ENCODE data around the gene TMEM30A.

The TMEM30A gene

DNA sequence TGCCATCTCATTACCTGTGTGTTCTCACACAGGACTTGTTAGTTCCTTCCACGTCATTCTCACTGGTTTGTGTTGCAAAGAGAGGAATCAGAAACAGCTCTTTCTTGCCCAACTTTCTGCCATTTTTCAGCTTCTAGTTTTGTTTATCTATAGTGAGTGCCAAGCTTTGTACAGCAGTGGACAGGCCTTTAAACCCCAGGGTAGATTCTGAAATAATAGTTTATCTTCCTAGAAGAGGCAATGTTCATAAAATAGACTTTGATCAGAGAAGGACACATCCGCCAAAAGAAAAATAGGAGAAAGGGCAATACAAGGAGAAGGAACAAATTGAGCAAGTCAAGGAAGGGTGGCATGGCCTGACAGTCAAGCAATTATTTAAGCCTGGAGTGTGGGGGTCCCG, 17.7 kb upstream of the TMEM30A start:
- Histone ChIP-seq H3K4me2 (ENCODE audit: insufficient read depth, low read length) (no peak overlapping the region), H3K9me3 (ENCODE audit: insufficient read depth, low read length, severe bottlenecking) (no peaks in the 10 kb centered on the region), H2AFZ (ENCODE audit: low read depth, low read length) (no peak overlapping the region), H3K36me3 (ENCODE audit: insufficient read depth, low read length) (no peaks in the 10 kb centered on the region), H3K4me1 (ENCODE audit: insufficient read depth, low read length) (no peaks in the 10 kb centered on the region), H3K4me3 (ENCODE audit: low read depth in 1 of 2, low read length in 2 of 2) (no peak overlapping the region), H3K27me3 (ENCODE audit: insufficient read depth, low read length, poor library complexity) (no peaks in the 10 kb centered on the region), H3K79me2 (ENCODE audit: insufficient read depth, low read length) (no peaks in the 10 kb centered on the region), H4K20me1 (ENCODE audit: insufficient read depth, low read length) (no peaks in the 10 kb centered on the region), H3K27ac (ENCODE audit: low read length) (no peak overlapping the region), H3K9ac (ENCODE audit: low read depth, low read length) (no peak overlapping the region)
- DNase-seq (no peak), ATAC-seq (ENCODE audit: insufficient read depth, low read depth) (no peak)
- TF ChIP-seq EZH2 (IDR thresholded peaks at IDR 0.05; ENCODE audit: borderline replicate concordance, low read depth, low read length, severe bottlenecking) = no peak
- no peak for TF ChIP-seq CTCF (IDR thresholded peaks at IDR 0.05; ENCODE audit: borderline replicate concordance, extremely low read depth, low read length, poor library complexity, severe bottlenecking)

DNA sequence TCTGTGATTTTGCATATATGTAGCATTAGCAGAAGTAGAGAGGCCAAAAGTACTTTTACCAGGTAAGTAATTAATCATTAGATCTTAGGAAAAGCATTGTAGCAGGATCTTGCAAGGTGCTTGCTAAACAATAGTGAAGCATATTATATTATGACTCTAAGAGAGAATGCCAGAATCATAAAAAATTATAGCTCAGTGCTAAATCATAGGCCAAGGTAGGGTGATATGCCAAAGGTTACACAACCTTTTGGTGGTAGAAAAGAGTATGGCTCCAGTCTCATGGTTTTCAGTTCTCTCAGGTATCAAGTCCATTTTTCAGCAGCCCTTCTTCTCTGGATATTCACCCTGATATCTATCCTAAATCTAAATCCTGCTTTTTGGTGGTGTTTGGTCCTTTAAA, 16.9 kb upstream of the TMEM30A start:
- DNase-seq = no peak
- Histone ChIP-seq H3K4me2 (ENCODE audit: insufficient read depth, low read length) (no peak overlapping the region), H3K79me2 (ENCODE audit: insufficient read depth, low read length) (no peaks in the 10 kb centered on the region), H3K9ac (ENCODE audit: low read depth, low read length) (no peak overlapping the region), H3K9me3 (ENCODE audit: insufficient read depth, low read length, severe bottlenecking) (no peaks in the 10 kb centered on the region), H3K4me1 (ENCODE audit: insufficient read depth, low read length) (no peaks in the 10 kb centered on the region), H3K36me3 (ENCODE audit: insufficient read depth, low read length) (no peaks in the 10 kb centered on the region), H3K27me3 (ENCODE audit: insufficient read depth, low read length, poor library complexity) (no peaks in the 10 kb centered on the region), H3K27ac (ENCODE audit: low read length) (no peak overlapping the region), H4K20me1 (ENCODE audit: insufficient read depth, low read length) (no peaks in the 10 kb centered on the region), H2AFZ (ENCODE audit: low read depth, low read length) (no peak overlapping the region), H3K4me3 (ENCODE audit: low read depth in 1 of 2, low read length in 2 of 2) (no peak overlapping the region)
- no peak for ATAC-seq (ENCODE audit: insufficient read depth, low read depth)
- no peak for TF ChIP-seq CTCF (IDR thresholded peaks at IDR 0.05; ENCODE audit: borderline replicate concordance, extremely low read depth, low read length, poor library complexity, severe bottlenecking)
- TF ChIP-seq EZH2 (IDR thresholded peaks at IDR 0.05; ENCODE audit: borderline replicate concordance, low read depth, low read length, severe bottlenecking) = no peak

- Histone ChIP-seq H3K9me3 (ENCODE audit: insufficient read depth, low read length, severe bottlenecking) (no peaks in the 10 kb centered on the region), H3K79me2 (ENCODE audit: insufficient read depth, low read length) (no peaks in the 10 kb centered on the region), H3K4me1 (ENCODE audit: insufficient read depth, low read length) (no peaks in the 10 kb centered on the region), H4K20me1 (ENCODE audit: insufficient read depth, low read length) (no peaks in the 10 kb centered on the region), H3K27me3 (ENCODE audit: insufficient read depth, low read length, poor library complexity) (no peaks in the 10 kb centered on the region), H3K36me3 (ENCODE audit: insufficient read depth, low read length) (no peaks in the 10 kb centered on the region), H3K27ac (ENCODE audit: low read length) (no peak overlapping the region), H3K9ac (ENCODE audit: low read depth, low read length) (no peak overlapping the region), H2AFZ (ENCODE audit: low read depth, low read length) (no peak overlapping the region), H3K4me2 (ENCODE audit: insufficient read depth, low read length) (no peak overlapping the region), H3K4me3 (ENCODE audit: low read depth in 1 of 2, low read length in 2 of 2) (no peak overlapping the region)
- TF ChIP-seq EZH2 (IDR thresholded peaks at IDR 0.05; ENCODE audit: borderline replicate concordance, low read depth, low read length, severe bottlenecking) (no peak), CTCF (IDR thresholded peaks at IDR 0.05; ENCODE audit: borderline replicate concordance, extremely low read depth, low read length, poor library complexity, severe bottlenecking) (no peak)
- DNase-seq (no peak), ATAC-seq (ENCODE audit: insufficient read depth, low read depth) (no peak)
Measured at GRCh38 chr6:75301088-75301487, 16.5 kb upstream of the TMEM30A start.

DNA sequence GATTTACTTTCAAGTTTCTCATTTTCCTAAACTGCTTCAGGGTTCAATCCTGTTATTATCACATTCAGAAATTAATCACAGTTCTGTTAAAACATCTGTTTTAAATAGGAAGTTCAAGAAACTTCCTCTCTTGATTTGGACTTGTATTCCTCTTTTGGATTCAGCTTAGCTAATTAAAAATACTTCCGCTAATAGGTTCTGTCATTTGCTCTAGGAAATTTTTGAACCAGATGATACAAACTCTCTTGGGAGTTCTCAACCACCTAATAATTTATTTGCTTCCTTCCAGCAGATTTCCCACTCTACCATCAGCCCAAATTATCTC, 15.9 kb upstream of the TMEM30A start:
- Histone ChIP-seq H3K36me3 (ENCODE audit: insufficient read depth, low read length) (no peaks in the 10 kb centered on the region), H2AFZ (ENCODE audit: low read depth, low read length) (no peak overlapping the region), H3K9me3 (ENCODE audit: insufficient read depth, low read length, severe bottlenecking) (no peaks in the 10 kb centered on the region), H3K4me1 (ENCODE audit: insufficient read depth, low read length) (no peaks in the 10 kb centered on the region), H3K27me3 (ENCODE audit: insufficient read depth, low read length, poor library complexity) (no peaks in the 10 kb centered on the region), H3K27ac (ENCODE audit: low read length) (no peak overlapping the region), H4K20me1 (ENCODE audit: insufficient read depth, low read length) (no peaks in the 10 kb centered on the region), H3K4me2 (ENCODE audit: insufficient read depth, low read length) (no peak overlapping the region), H3K79me2 (ENCODE audit: insufficient read depth, low read length) (no peaks in the 10 kb centered on the region), H3K4me3 (ENCODE audit: low read depth in 1 of 2, low read length in 2 of 2) (no peak overlapping the region), H3K9ac (ENCODE audit: low read depth, low read length) (no peak overlapping the region)
- no peak for TF ChIP-seq EZH2 (IDR thresholded peaks at IDR 0.05; ENCODE audit: borderline replicate concordance, low read depth, low read length, severe bottlenecking)
- TF ChIP-seq CTCF (IDR thresholded peaks at IDR 0.05; ENCODE audit: borderline replicate concordance, extremely low read depth, low read length, poor library complexity, severe bottlenecking) = no peak
- no peak for ATAC-seq (ENCODE audit: insufficient read depth, low read depth)
- DNase-seq = no peak

Data from DND-41 (cell line).